ENCODE results near the gene VTN. TPM values are rescaled to one million over a fixed set of nuclear protein-coding genes. Genes with fewer than 3 reads are reported as not detected.
A peak's percentile ranks its signal among the peaks of the same experiment; 100 is the strongest.

VTN gene
- total RNA-seq, 1 donor from 2014 or later = 1.3 TPM

DNA sequence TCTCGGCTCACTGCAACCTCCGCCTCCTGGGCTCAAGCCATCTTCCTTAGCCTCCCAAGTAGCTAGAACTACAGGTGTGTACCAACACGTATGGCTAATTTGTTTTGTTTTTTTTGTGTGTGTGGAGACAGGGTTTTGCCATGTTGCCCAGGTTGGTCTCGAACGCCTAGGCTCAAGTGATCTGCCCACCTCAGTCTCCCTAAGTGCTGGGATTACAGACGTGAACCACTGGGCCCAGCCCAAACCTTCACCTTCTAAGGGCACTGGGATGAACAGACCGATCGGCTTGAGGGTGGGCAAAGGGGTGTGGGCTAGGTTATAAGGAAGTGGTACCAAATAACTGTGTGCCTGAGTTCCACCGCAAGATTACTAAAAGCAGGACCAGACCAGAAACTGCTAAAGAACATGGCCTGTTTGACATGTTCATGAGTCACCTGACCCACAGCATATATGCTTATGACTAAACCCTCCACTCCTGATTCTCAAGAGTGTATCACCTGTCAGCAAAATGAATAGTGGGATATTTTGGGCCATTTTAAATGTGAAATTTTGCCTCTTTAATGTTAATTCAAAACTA, 43.0 kb downstream of the VTN start:
- ATAC-seq (no peak), DNase-seq (no peak)
- Histone ChIP-seq H3K27me3 (no peaks in the 10 kb centered on the region), H3K27ac (peak overlapping the region; percentile 6), H3K9me3 (no peaks in the 10 kb centered on the region), H3K4me1 (peaks cover 21% of the 10 kb centered on the region), H3K4me3 (no peak overlapping the region), H3K36me3 (peaks cover 48% of the 10 kb centered on the region)
- TF ChIP-seq, protein P1, sequence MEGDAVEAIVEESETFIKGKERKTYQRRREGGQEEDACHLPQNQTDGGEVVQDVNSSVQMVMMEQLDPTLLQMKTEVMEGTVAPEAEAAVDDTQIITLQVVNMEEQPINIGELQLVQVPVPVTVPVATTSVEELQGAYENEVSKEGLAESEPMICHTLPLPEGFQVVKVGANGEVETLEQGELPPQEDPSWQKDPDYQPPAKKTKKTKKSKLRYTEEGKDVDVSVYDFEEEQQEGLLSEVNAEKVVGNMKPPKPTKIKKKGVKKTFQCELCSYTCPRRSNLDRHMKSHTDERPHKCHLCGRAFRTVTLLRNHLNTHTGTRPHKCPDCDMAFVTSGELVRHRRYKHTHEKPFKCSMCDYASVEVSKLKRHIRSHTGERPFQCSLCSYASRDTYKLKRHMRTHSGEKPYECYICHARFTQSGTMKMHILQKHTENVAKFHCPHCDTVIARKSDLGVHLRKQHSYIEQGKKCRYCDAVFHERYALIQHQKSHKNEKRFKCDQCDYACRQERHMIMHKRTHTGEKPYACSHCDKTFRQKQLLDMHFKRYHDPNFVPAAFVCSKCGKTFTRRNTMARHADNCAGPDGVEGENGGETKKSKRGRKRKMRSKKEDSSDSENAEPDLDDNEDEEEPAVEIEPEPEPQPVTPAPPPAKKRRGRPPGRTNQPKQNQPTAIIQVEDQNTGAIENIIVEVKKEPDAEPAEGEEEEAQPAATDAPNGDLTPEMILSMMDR (IDR thresholded peaks at IDR 0.05) = no peak
- intact Hi-C loops (cut with DNase I) = no loop called here

DNA sequence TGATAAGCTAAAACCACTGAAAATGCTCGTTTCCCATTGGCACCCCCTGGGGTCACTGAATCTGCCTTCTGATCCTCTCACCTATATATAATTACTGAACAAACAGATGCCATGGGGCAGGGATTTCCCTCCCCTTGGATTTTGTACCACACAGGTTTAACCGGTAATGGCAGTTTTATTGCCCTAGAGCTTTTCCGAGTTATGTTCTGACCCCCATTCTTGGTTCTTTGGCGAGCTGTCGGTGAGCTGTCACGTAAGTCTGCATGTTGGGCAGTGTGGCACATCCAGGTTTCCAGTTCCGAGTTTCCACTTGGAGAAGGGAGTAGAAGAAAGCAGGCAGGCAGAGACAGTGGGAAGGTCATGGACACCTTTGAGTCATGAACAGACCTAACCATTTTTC, 44.0 kb downstream of the VTN start:
- H3K27me3 ChIP-seq = no peaks in the 10 kb centered on the region
- DNase-seq (no peak), ATAC-seq (no peak)
- H3K27ac ChIP-seq = no peak overlapping the region
- TF ChIP-seq, protein P1 (IDR thresholded peaks at IDR 0.05) = no peak
- peaks cover 21% of the 10 kb centered on the region for H3K4me1 ChIP-seq
- no peak overlapping the region for H3K4me3 ChIP-seq
- H3K9me3 ChIP-seq = no peaks in the 10 kb centered on the region
- H3K36me3 ChIP-seq = peaks cover 38% of the 10 kb centered on the region
- intact Hi-C loops (cut with DNase I) = no loop called here

DNA sequence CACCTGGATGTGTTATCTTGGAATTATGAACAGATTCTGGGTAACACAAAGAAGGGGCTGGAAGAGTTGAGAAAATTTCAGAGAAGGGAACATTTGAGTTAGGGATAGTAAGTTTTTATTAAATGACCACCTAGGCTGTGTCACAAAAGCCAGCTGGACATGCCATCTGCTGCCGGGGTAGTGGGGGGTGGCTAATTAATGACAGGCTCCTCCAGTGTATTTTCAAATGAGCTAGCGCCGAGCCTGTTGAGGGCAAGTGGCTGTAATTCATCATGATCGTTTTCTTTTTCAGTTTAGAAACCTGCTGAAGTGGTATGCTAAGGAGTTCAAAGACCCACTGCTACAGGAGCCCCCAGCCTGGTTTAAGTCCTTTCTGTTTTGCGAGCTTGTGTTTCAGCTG, 44.9 kb downstream of the VTN start:
- Histone ChIP-seq H3K4me1 (peaks cover 21% of the 10 kb centered on the region), H3K36me3 (peaks cover 29% of the 10 kb centered on the region), H3K4me3 (no peak overlapping the region), H3K9me3 (no peaks in the 10 kb centered on the region), H3K27me3 (no peaks in the 10 kb centered on the region), H3K27ac (no peak overlapping the region)
- TF ChIP-seq, protein P1 (IDR thresholded peaks at IDR 0.05) = no peak
- intact Hi-C loops (cut with DNase I) = no loop called here
- DNase-seq = no peak
- no peak for ATAC-seq

DNA sequence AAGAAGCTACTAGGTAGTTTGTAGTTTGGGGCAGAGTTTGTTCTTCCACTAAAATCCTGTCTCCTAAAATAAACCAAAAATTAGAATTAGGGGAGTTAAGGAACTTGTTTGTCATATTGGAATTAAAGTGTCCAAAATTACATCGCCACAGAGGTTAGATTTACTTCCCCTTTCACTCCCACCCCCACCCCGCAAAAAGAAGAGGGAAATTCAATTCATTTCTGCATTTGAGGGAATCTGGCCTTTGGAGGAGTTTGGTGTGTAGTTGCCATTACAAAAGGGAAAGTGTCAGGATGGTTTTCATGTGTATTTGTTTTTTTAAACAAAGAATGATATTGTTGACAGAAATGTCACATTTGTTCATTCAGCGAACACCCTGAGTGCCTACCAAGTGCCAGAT, 45.3 kb downstream of the VTN start:
- Histone ChIP-seq H3K27me3 (no peaks in the 10 kb centered on the region), H3K4me3 (no peak overlapping the region), H3K36me3 (peaks cover 27% of the 10 kb centered on the region), H3K27ac (no peak overlapping the region), H3K9me3 (no peaks in the 10 kb centered on the region), H3K4me1 (peaks cover 25% of the 10 kb centered on the region)
- ATAC-seq = no peak
- DNase-seq = no peak
- TF ChIP-seq, protein P1 (IDR thresholded peaks at IDR 0.05) = no peak
- intact Hi-C loops (cut with DNase I) = no loop called here

DNA sequence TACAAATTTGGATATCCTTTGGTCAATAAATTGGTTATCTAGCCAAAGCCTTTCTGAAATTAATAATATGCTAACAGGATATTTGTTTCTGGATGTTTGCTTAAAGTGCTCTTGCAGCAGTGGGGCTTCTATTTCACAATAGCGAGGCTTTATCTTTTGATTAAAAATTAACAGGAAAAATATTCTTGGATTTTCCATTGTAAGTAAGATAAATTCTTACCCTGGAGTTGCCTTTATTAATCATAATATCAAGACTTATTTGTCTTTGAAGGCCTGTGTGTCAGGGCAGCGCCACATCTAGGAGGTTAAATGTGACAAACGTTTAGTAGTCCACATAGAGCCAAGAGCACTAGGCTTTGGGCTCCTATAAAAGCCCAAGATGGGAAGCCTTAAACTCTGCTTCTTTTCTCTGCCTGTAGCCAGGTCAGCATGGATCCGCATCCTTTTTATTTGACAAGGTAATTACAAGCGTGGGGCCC, 45.8 kb downstream of the VTN start:
- intact Hi-C loops (cut with DNase I) = no loop called here
- H3K27me3 ChIP-seq = no peaks in the 10 kb centered on the region
- TF ChIP-seq, protein P1 (IDR thresholded peaks at IDR 0.05) = no peak
- H3K4me3 ChIP-seq = no peak overlapping the region
- H3K4me1 ChIP-seq = peaks cover 30% of the 10 kb centered on the region
- H3K36me3 ChIP-seq = peaks cover 24% of the 10 kb centered on the region
- no peak for DNase-seq
- ATAC-seq = no peak
- H3K9me3 ChIP-seq = no peaks in the 10 kb centered on the region
- no peak overlapping the region for H3K27ac ChIP-seq

Data from upper lobe of right lung (tissue), 1 donor.